MM.1S (cell line): ENCODE results near the gene PRPF31.

Experiments
- DNase-seq: peaks from one replicate; pipeline ENCODE4 v3.0.0-alpha.2; 2015
- H2AFZ ChIP-seq: fragments of 300-600 bp; sonication (generic); 2 replicates; pipeline ENCODE4 v1.6.0; 2016; ENCODE audit warnings: antibody characterized with exemption, low read length
- H3F3A ChIP-seq: fragments of 300-600 bp; sonication (generic); 2 replicates; pipeline ENCODE4 v1.6.1; 2016; ENCODE audit warnings: mild to moderate bottlenecking, antibody characterized with exemption, low read length, moderate library complexity, mixed read lengths; ENCODE audit not compliant: insufficient read depth
- H3K27ac ChIP-seq: fragments of 300-600 bp; sonication (generic); 2 replicates; pipeline ENCODE4 v1.5.1; 2016; ENCODE audit warnings: mild to moderate bottlenecking, low read length
- H3K27me3 ChIP-seq: fragments of 300-600 bp; sonication (generic); replicated peaks from 2 replicates; pipeline ENCODE4 v1.6.0; 2016; ENCODE audit warnings: low read length; ENCODE audit not compliant: insufficient read depth
- H3K36me3 ChIP-seq: fragments of 300-600 bp; sonication (generic); replicated peaks from 2 replicates; pipeline ENCODE4 v1.6.1; 2016; ENCODE audit warnings: mild to moderate bottlenecking, low read length, mixed read lengths; ENCODE audit not compliant: insufficient read depth
- H3K4me1 ChIP-seq: fragments of 300-600 bp; sonication (generic); 2 replicates; pipeline ENCODE4 v1.6.1; 2016; ENCODE audit warnings: low read length, mixed read lengths
- H3K4me2 ChIP-seq: fragments of 300-600 bp; sonication (generic); 2 replicates; pipeline ENCODE4 v1.6.0; 2016; ENCODE audit warnings: low read depth, low read length
- H3K4me3 ChIP-seq: fragments of 300-600 bp; sonication (generic); 2 replicates; pipeline ENCODE4 v1.5.1; 2016; ENCODE audit warnings: low read length, mixed read lengths
- H3K79me2 ChIP-seq: fragments of 300-600 bp; sonication (generic); 2 replicates; pipeline ENCODE4 v1.6.1; 2016; ENCODE audit warnings: mixed run types, low read length, mixed read lengths
- H3K9ac ChIP-seq: fragments of 300-600 bp; sonication (generic); 2 replicates; pipeline ENCODE4 v1.6.1; 2016; ENCODE audit warnings: low read length, mixed read lengths
- H3K9me2 ChIP-seq: fragments of 300-600 bp; sonication (generic); replicated peaks from 2 replicates; pipeline ENCODE4 v1.6.1; 2016; ENCODE audit warnings: mild to moderate bottlenecking, low read length, mixed read lengths; ENCODE audit not compliant: insufficient read depth
- H3K9me3 ChIP-seq: fragments of 300-600 bp; sonication (generic); replicated peaks from 2 replicates; pipeline ENCODE4 v1.6.1; 2016; ENCODE audit warnings: mild to moderate bottlenecking, low read length, mixed read lengths; ENCODE audit not compliant: insufficient read depth
- H4K20me1 ChIP-seq: fragments of 300-600 bp; sonication (generic); 2 replicates; pipeline ENCODE4 v1.6.1; 2016; ENCODE audit warnings: mild to moderate bottlenecking, low read length, moderate library complexity, mixed read lengths; ENCODE audit not compliant: insufficient read depth
- EZH2 ChIP-seq: fragments of 300-600 bp; sonication (generic); optimal IDR thresholded peaks from 2 replicates; pipeline ENCODE3; 2017; ENCODE audit warnings: low read depth, mild to moderate bottlenecking, antibody characterized with exemption, low read length, mixed read lengths
- EZH2phosphoT487 ChIP-seq: fragments of 300-600 bp; sonication (generic); IDR thresholded peaks from 2 replicates; pipeline ENCODE4 v1.6.1; 2018; ENCODE audit warnings: antibody characterized with exemption, low read length
- TF ChIP-seq, protein P1 (sequence below): fragments of 300-600 bp; sonication (generic); IDR thresholded peaks from 2 replicates; pipeline ENCODE4 v1.5.1; 2016; ENCODE audit warnings: antibody characterized with exemption, low read length, mixed read lengths

PRPF31 gene

DNA sequence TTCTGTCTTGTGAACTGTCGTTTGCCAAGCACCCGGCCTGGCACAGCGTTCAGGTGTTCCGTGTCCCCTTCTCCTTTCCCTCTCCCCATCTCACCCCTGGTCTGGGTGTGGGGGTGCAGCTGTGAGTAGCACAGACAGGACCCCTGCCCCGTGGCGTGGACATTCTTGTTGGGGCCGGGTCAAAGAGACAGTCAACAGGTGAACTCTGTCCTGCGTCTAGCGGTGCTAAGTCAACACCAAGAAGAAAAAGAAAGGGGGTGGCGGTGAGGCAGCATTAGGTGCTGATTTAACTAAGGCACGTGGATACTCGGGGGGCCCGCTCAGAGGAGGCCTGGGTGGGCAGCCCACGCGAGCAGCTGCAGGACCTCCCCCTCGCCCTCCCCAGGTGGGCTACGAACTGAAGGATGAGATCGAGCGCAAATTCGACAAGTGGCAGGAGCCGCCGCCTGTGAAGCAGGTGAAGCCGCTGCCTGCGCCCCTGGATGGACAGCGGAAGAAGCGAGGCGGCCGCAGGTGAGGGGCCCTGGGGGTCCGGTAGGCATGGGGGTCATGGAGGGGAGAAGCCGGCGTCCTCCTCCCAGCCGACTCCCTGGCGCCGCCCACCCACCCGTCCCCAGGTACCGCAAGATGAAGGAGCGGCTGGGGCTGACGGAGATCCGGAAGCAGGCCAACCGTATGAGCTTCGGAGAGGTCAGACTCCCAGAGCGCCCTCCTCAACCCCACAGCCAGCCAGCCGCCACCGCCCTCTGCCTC lies 12.3 kb downstream of the PRPF31 start:
- Histone ChIP-seq H3K36me3 (no peaks in the 10 kb centered on the region), H3K27ac (no peak overlapping the region)
- TF ChIP-seq EZH2phosphoT487 (no peak), EZH2 (no peak)
- TF ChIP-seq, protein P1, sequence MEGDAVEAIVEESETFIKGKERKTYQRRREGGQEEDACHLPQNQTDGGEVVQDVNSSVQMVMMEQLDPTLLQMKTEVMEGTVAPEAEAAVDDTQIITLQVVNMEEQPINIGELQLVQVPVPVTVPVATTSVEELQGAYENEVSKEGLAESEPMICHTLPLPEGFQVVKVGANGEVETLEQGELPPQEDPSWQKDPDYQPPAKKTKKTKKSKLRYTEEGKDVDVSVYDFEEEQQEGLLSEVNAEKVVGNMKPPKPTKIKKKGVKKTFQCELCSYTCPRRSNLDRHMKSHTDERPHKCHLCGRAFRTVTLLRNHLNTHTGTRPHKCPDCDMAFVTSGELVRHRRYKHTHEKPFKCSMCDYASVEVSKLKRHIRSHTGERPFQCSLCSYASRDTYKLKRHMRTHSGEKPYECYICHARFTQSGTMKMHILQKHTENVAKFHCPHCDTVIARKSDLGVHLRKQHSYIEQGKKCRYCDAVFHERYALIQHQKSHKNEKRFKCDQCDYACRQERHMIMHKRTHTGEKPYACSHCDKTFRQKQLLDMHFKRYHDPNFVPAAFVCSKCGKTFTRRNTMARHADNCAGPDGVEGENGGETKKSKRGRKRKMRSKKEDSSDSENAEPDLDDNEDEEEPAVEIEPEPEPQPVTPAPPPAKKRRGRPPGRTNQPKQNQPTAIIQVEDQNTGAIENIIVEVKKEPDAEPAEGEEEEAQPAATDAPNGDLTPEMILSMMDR = no peak

GRCh38 chr19:54128441-54128725 lies 12.8 kb downstream of the PRPF31 start:
- H3K9me2 ChIP-seq = no peaks in the 10 kb centered on the region
- TF ChIP-seq, protein P1 = no peak
- no peak for TF ChIP-seq EZH2phosphoT487
- no peak overlapping the region for H3K9ac ChIP-seq
- H3K27ac ChIP-seq = no peak overlapping the region
- no peaks in the 10 kb centered on the region for H4K20me1 ChIP-seq
- no peaks in the 10 kb centered on the region for H3K79me2 ChIP-seq
- H3K4me3 ChIP-seq = no peak overlapping the region
- no peaks in the 10 kb centered on the region for H3K27me3 ChIP-seq
- no peak overlapping the region for H3K4me2 ChIP-seq
- DNase-seq = no peak
- H3F3A ChIP-seq = no peaks in the 10 kb centered on the region
- no peaks in the 10 kb centered on the region for H3K9me3 ChIP-seq
- no peak overlapping the region for H2AFZ ChIP-seq
- no peaks in the 10 kb centered on the region for H3K4me1 ChIP-seq
- H3K36me3 ChIP-seq = no peaks in the 10 kb centered on the region

More for the DNA sequence above, 12.3 kb downstream of the PRPF31 start:
- H3K9ac ChIP-seq = no peak overlapping the region
- no peak for DNase-seq
- no peaks in the 10 kb centered on the region for H3K79me2 ChIP-seq
- H3K4me1 ChIP-seq = no peaks in the 10 kb centered on the region
- H3K4me2 ChIP-seq = no peak overlapping the region
- no peaks in the 10 kb centered on the region for H3F3A ChIP-seq
- H4K20me1 ChIP-seq = no peaks in the 10 kb centered on the region
- H3K4me3 ChIP-seq = no peak overlapping the region
- no peaks in the 10 kb centered on the region for H3K27me3 ChIP-seq
- no peaks in the 10 kb centered on the region for H3K9me3 ChIP-seq
- no peak overlapping the region for H2AFZ ChIP-seq
- no peaks in the 10 kb centered on the region for H3K9me2 ChIP-seq

GRCh38 chr19:54128796-54129616 lies 13.5 kb downstream of the PRPF31 start:
- Histone ChIP-seq H3K4me2 (no peak overlapping the region), H3K9me2 (no peaks in the 10 kb centered on the region), H3K27me3 (no peaks in the 10 kb centered on the region), H3K9me3 (no peaks in the 10 kb centered on the region), H3K36me3 (no peaks in the 10 kb centered on the region), H3K27ac (no peak overlapping the region), H3F3A (no peaks in the 10 kb centered on the region), H3K4me3 (no peak overlapping the region), H3K79me2 (no peaks in the 10 kb centered on the region), H2AFZ (no peak overlapping the region), H4K20me1 (no peaks in the 10 kb centered on the region), H3K9ac (no peak overlapping the region), H3K4me1 (no peaks in the 10 kb centered on the region)
- TF ChIP-seq, protein P1 = no peak
- TF ChIP-seq EZH2phosphoT487 (no peak), EZH2 (no peak)
- DNase-seq = no peak
